HEK293 (cell line): ENCODE measurements around the gene TMEM63B.

Experiments
- CTCF ChIA-PET: fragments of 350-600 bp; formaldehyde crosslinking; extraction: SDS; loops from one replicate; lab custom pipeline; 2021; ENCODE audit warnings: antibody characterized with exemption; lab: Yijun Ruan, JAX
- POLR2A ChIA-PET: fragments of 300-600 bp; formaldehyde crosslinking; extraction: SDS; loops from one replicate; lab custom pipeline; 2020; ENCODE audit warnings: antibody characterized with exemption, inconsistent platforms; lab: Yijun Ruan, JAX
- H3K27ac ChIP-seq: fragments of 200-500 bp; sonication (Bioruptor generic); 2 replicates; pipeline ENCODE4 v1.5.1; 2014; ENCODE audit warnings: low read depth, low read length, control low read depth, inconsistent platforms; ENCODE audit errors: extremely low read depth
- H3K36me3 ChIP-seq, 2 experiments: fragments of 200-500 bp in 1 of 2; sonication (Bioruptor generic) in 1 of 2; 1 replicate in 1 of 2; 2 replicates in 1 of 2; pipeline ENCODE4 v1.5.1; 2014 to 2017; ENCODE audit warnings: inconsistent platforms in 2 of 2, low read length in 2 of 2; ENCODE audit not compliant: control insufficient read depth in 2 of 2, insufficient read depth in 1 of 2
- H3K4me1 ChIP-seq: fragments of 200-500 bp; sonication (Bioruptor generic); 2 replicates; pipeline ENCODE4 v1.5.1; 2014; ENCODE audit warnings: mild to moderate bottlenecking, low read length, inconsistent platforms; ENCODE audit not compliant: control insufficient read depth, insufficient read depth
- H3K4me3 ChIP-seq: 2 replicates; pipeline ENCODE4 v1.5.1; 2011; ENCODE audit warnings: low read depth, mild to moderate bottlenecking, control low read depth, low read length, moderate library complexity
- H3K9me3 ChIP-seq: fragments of 200-500 bp; sonication (Bioruptor generic); 2 replicates; pipeline ENCODE4 v1.5.1; 2014; ENCODE audit warnings: low read depth, low read length, inconsistent platforms; ENCODE audit not compliant: control insufficient read depth, insufficient read depth
- EGR2 ChIP-seq: fragments of 450-650 bp; formaldehyde crosslinking; IDR thresholded peaks from 2 replicates; pipeline ENCODE4 v1.5.1; 2016; ENCODE audit warnings: low read depth, missing biosample characterization, missing genetic modification characterization
- IKZF3 ChIP-seq: fragments of 450-650 bp; IDR thresholded peaks from 2 replicates; pipeline ENCODE4 v1.5.0; 2018; ENCODE audit warnings: missing biosample characterization, mild to moderate bottlenecking, missing genetic modification characterization, moderate library complexity
- KLF16 ChIP-seq: fragments of 450-650 bp; formaldehyde crosslinking; IDR thresholded peaks from 2 replicates; pipeline ENCODE4 v1.5.1; 2017; ENCODE audit warnings: missing biosample characterization, missing genetic modification characterization
- KLF17 ChIP-seq: fragments of 450-650 bp; formaldehyde crosslinking; IDR thresholded peaks from 2 replicates; pipeline ENCODE4 v1.5.1; 2016; ENCODE audit warnings: missing biosample characterization, missing genetic modification characterization
- PRDM1 ChIP-seq: fragments of 450-650 bp; formaldehyde crosslinking; IDR thresholded peaks from 2 replicates; pipeline ENCODE4; 2016; ENCODE audit warnings: missing biosample characterization, missing genetic modification characterization
- SP2 ChIP-seq: fragments of 450-650 bp; formaldehyde crosslinking; IDR thresholded peaks from 2 replicates; pipeline ENCODE4 v1.5.1; 2016; ENCODE audit warnings: missing biosample characterization, missing genetic modification characterization
- WT1 ChIP-seq: fragments of 450-650 bp; formaldehyde crosslinking; IDR thresholded peaks from 2 replicates; pipeline ENCODE4 v1.5.1; 2016; ENCODE audit warnings: missing biosample characterization, missing genetic modification characterization
- ZBTB48 ChIP-seq: fragments of 450-650 bp; formaldehyde crosslinking; IDR thresholded peaks from 2 replicates; pipeline ENCODE4 v1.5.1; 2016; ENCODE audit warnings: missing biosample characterization, missing genetic modification characterization
- ZFHX2 ChIP-seq: fragments of 450-650 bp; formaldehyde crosslinking; conservative IDR thresholded peaks from 2 replicates; pipeline ENCODE4 v1.5.1; 2016; ENCODE audit warnings: missing biosample characterization, missing genetic modification characterization
- ZFP41 ChIP-seq: fragments of 450-650 bp; formaldehyde crosslinking; IDR thresholded peaks from 2 replicates; pipeline ENCODE4 v1.5.1; 2016; ENCODE audit warnings: missing biosample characterization, missing genetic modification characterization, borderline replicate concordance
- ZNF121 ChIP-seq: fragments of 450-650 bp; formaldehyde crosslinking; IDR thresholded peaks from 2 replicates; pipeline ENCODE4 v1.5.1; 2016; ENCODE audit warnings: missing biosample characterization, missing genetic modification characterization
- ZNF148 ChIP-seq: fragments of 450-650 bp; formaldehyde crosslinking; IDR thresholded peaks from 2 replicates; pipeline ENCODE4 v1.5.0; 2017; ENCODE audit warnings: missing biosample characterization, missing genetic modification characterization, borderline replicate concordance
- ZNF184 ChIP-seq: fragments of 450-650 bp; IDR thresholded peaks from 2 replicates; pipeline ENCODE4 v1.5.1; 2018; ENCODE audit warnings: missing biosample characterization, mild to moderate bottlenecking, missing genetic modification characterization
- ZNF202 ChIP-seq: fragments of 450-650 bp; formaldehyde crosslinking; IDR thresholded peaks from 2 replicates; pipeline ENCODE4 v1.5.1; 2016; ENCODE audit warnings: missing biosample characterization, missing genetic modification characterization, borderline replicate concordance
- ZNF280C ChIP-seq: fragments of 450-650 bp; formaldehyde crosslinking; IDR thresholded peaks from 2 replicates; pipeline ENCODE4 v1.5.1; 2016; ENCODE audit warnings: missing biosample characterization, missing genetic modification characterization
- ZNF311 ChIP-seq: fragments of 450-650 bp; formaldehyde crosslinking; IDR thresholded peaks from 2 replicates; pipeline ENCODE4 v1.5.1; 2017; ENCODE audit warnings: missing biosample characterization, missing genetic modification characterization, borderline replicate concordance
- ZNF366 ChIP-seq: fragments of 450-650 bp; formaldehyde crosslinking; conservative IDR thresholded peaks from 2 replicates; pipeline ENCODE4 v1.5.1; 2016; ENCODE audit warnings: missing biosample characterization, missing genetic modification characterization
- ZNF37A ChIP-seq: fragments of 450-650 bp; IDR thresholded peaks from 2 replicates; pipeline ENCODE4 v1.5.1; 2018; ENCODE audit warnings: missing biosample characterization, missing genetic modification characterization
- ZNF398 ChIP-seq: fragments of 450-650 bp; formaldehyde crosslinking; IDR thresholded peaks from 2 replicates; pipeline ENCODE4 v1.5.1; 2017; ENCODE audit warnings: missing biosample characterization, missing genetic modification characterization
- ZNF521 ChIP-seq: fragments of 450-650 bp; formaldehyde crosslinking; IDR thresholded peaks from 2 replicates; pipeline ENCODE4 v1.5.1; 2017; ENCODE audit warnings: missing biosample characterization, mild to moderate bottlenecking, missing genetic modification characterization
- ZNF610 ChIP-seq: fragments of 450-650 bp; formaldehyde crosslinking; IDR thresholded peaks from 2 replicates; pipeline ENCODE4 v1.5.1; 2016; ENCODE audit warnings: missing biosample characterization, missing genetic modification characterization, borderline replicate concordance
- ZNF629 ChIP-seq: fragments of 450-650 bp; formaldehyde crosslinking; IDR thresholded peaks from 2 replicates; pipeline ENCODE4 v1.5.1; 2017; ENCODE audit warnings: missing biosample characterization, missing genetic modification characterization
- ZNF701 ChIP-seq: fragments of 450-650 bp; formaldehyde crosslinking; IDR thresholded peaks from 2 replicates; pipeline ENCODE4 v1.5.1; 2016; ENCODE audit warnings: missing biosample characterization, missing genetic modification characterization
- ZNF792 ChIP-seq: fragments of 450-650 bp; formaldehyde crosslinking; IDR thresholded peaks from 2 replicates; pipeline ENCODE4 v1.5.1; 2016; ENCODE audit warnings: missing biosample characterization, missing genetic modification characterization
- ZNF837 ChIP-seq: fragments of 450-650 bp; formaldehyde crosslinking; IDR thresholded peaks from 2 replicates; pipeline ENCODE4 v1.5.1; 2016; ENCODE audit warnings: missing biosample characterization, missing genetic modification characterization
- ZSCAN18 ChIP-seq: fragments of 450-650 bp; formaldehyde crosslinking; IDR thresholded peaks from 2 replicates; pipeline ENCODE4 v1.5.1; 2016; ENCODE audit warnings: missing biosample characterization, missing genetic modification characterization

The TMEM63B gene

GRCh38 chr6:44135875-44136274 lies 8.5 kb downstream of the TMEM63B start:
- Histone ChIP-seq H3K9me3 (no peaks in the 10 kb centered on the region), H3K27ac (no peak overlapping the region), H3K4me1 (peaks cover 7% of the 10 kb centered on the region), H3K36me3 (peaks cover 6 to 43% of the 10 kb centered on the region in 2 experiments; a peak in 2 of 3 replicates), H3K4me3 (no peak overlapping the region)
- ChIA-PET POLR2A (interaction anchor here (2.0 kb wide), 1 partner anchor 8 kb away, joined by 5 read pairs; the partner anchor contains the start of genes MRPL14 and TMEM63B), CTCF (interaction anchor here (0.6 to 2.1 kb wide), 3 partner anchors 11 to 40 kb away, joined by 3 to 8 read pairs (median 3); no protein-coding TSS in a partner anchor)
- TF ChIP-seq SP2 (tag by site-specific recombination) (0 out of 2 replicates have a peak, but pooled peaks have one; percentile 10), ZNF148 (tag by site-specific recombination) (no peak), KLF17 (tag by site-specific recombination) (no peak), ZFHX2 (tag by site-specific recombination) (peak; percentile 64), EGR2 (tag by site-specific recombination) (peak; percentile 74), ZNF280C (no peak)

- H3K27ac ChIP-seq, result no peak overlapping the region
- H3K36me3 ChIP-seq, result peaks cover 11 to 65% of the 10 kb centered on the region in 2 experiments; a peak in 2 of 3 replicates
- ChIA-PET CTCF (interaction anchor here (0.7 to 1.5 kb wide), 3 partner anchors 99 to 530 kb away, joined by 3 read pairs; no protein-coding TSS in a partner anchor), POLR2A (no interaction called here)
- no peaks in the 10 kb centered on the region for H3K9me3 ChIP-seq
- H3K4me3 ChIP-seq, result no peak overlapping the region
- no peaks in the 10 kb centered on the region for H3K4me1 ChIP-seq
- no peak for TF ChIP-seq ZNF610 (tag by site-specific recombination)
- TF ChIP-seq ZNF184 (tag by site-specific recombination), result no peak
- TF ChIP-seq WT1, result no peak
- peak; percentile 75 for TF ChIP-seq ZNF366 (tag by site-specific recombination)
- TF ChIP-seq ZNF121, result no peak
- no peak for TF ChIP-seq ZNF398 (tag by site-specific recombination)
- TF ChIP-seq ZNF837 (tag by site-specific recombination), result no peak
- TF ChIP-seq ZFP41, result no peak
- peak; percentile 76 for TF ChIP-seq PRDM1 (tag by site-specific recombination)
- TF ChIP-seq ZNF521 (tag by site-specific recombination), result no peak
- TF ChIP-seq ZNF629 (tag by site-specific recombination), result no peak
- TF ChIP-seq ZNF701 (tag by site-specific recombination), result no peak
- TF ChIP-seq EGR2 (tag by site-specific recombination), result 0 out of 2 replicates have a peak, but pooled peaks have one; percentile 5
- TF ChIP-seq ZNF202 (tag by site-specific recombination), result no peak
- TF ChIP-seq ZSCAN18 (tag by site-specific recombination), result no peak
- TF ChIP-seq KLF16 (tag by site-specific recombination), result no peak
- TF ChIP-seq ZNF311, result no peak
- no peak for TF ChIP-seq ZNF37A (tag by site-specific recombination)
- TF ChIP-seq ZNF792 (tag by site-specific recombination), result no peak
- TF ChIP-seq IKZF3 (tag by site-specific recombination), result no peak
- TF ChIP-seq ZBTB48 (tag by site-specific recombination), result no peak
Observed at GRCh38 chr6:44138717-44139350, 11.5 kb downstream of the TMEM63B start.
